ENCODE measurements around the gene RPS23. TPM values are rescaled to one million over a fixed set of nuclear protein-coding genes. Genes with fewer than 3 reads are reported as not detected.

RPS23 gene
- polyA plus RNA-seq, 6 donors from 2014 or later, result 2,987 to 4,520 (median 3,845) TPM

DNA sequence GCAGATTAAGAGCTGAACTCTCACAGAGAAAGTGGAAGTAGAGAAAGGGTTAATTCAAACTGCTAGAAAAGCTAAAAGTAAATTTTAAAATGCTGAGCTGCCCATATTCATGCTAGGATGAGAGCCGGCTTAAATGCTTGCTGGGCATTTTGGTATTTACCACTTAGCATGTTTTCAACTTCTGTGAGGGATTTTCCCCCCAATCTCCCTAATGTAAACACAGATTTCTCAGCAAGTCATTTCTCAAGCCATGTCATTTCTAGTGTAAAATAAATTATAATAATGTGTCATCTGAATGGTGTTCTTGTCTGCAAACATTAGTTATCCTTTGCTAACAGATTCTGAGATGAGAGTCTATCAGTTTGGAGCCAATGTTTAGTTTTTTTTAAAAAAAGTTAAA lies 22.3 kb downstream of the RPS23 start:
- peak overlapping the region in 1 of 6 donors; percentile 57 for H3K27ac Mint-ChIP-seq
- no peak for ATAC-seq (ENCODE audit: low read depth in 2 of 2)
- no peaks in the 10 kb centered on the region for H3K27me3 Mint-ChIP-seq
- DNase-seq, result no peak
- H3K4me1 Mint-ChIP-seq, result no peaks in the 10 kb centered on the region
- H3K36me3 Mint-ChIP-seq, result no peaks in the 10 kb centered on the region
- H3K4me3 Mint-ChIP-seq, result no peak overlapping the region
- no peaks in the 10 kb centered on the region for H3K9me3 Mint-ChIP-seq

DNA sequence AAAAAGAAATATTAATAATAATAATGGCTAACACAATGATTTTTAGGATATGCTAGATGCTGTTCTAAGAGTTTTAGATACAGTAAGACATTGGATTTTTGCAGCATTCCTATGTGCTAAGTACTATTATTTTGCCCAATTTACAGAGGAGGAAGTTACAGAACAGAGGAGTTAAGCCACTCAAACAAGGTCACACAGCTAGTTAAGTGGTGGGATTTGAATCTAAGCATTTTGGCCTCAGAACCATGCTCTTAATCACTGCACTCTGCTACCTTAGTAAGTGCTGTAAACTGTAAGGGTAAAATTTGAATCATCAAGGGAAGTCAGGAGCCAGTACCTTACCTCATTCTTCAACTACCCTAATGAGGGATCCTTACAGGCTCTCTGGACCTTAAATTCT lies 25.4 kb downstream of the RPS23 start:
- DNase-seq (no peak), ATAC-seq (ENCODE audit: low read depth in 2 of 2) (no peak)
- peaks cover 4 to 6% (median 5%) of the 10 kb centered on the region in 7 donors for H3K9me3 Mint-ChIP-seq
- H3K36me3 Mint-ChIP-seq, result peaks cover 0 to 7% of the 10 kb centered on the region in 2 donors
- no peak overlapping the region for H3K4me3 Mint-ChIP-seq
- no peaks in the 10 kb centered on the region for H3K4me1 Mint-ChIP-seq
- no peak overlapping the region for H3K27ac Mint-ChIP-seq
- no peaks in the 10 kb centered on the region for H3K27me3 Mint-ChIP-seq

DNA sequence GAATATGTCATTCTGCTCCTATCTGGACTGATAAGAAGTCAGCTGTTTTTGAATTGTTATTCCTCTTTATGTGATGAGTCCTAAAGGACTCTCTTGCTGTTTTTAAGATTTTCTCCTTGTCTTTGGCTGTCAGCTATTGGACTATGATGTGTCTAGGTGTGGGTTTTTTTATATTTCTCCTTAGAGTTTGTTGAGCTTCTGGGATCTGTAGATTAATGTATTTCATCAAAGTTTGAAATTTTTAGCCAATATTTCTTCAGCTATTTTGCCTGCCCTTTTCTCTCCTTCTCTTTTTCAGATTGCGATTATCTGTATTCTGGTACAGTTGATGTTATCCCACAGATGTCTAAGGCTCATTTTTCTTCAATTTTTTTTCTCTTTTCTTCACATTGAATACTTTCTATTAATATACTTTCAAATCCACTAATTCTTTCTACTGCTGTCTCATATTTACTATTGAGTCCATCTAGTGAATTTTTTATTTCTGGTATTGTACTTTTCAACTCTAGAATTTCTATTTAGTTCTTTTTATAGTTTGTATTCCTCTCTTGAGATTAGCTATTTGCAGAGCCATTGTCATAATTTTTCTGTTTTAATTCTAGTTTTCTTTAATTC lies 31.1 kb downstream of the RPS23 start:
- no peaks in the 10 kb centered on the region for H3K27me3 Mint-ChIP-seq
- no peaks in the 10 kb centered on the region for H3K4me1 Mint-ChIP-seq
- H3K9me3 Mint-ChIP-seq, result peaks cover 6 to 22% (median 18%) of the 10 kb centered on the region in 7 donors
- ATAC-seq (ENCODE audit: low read depth in 2 of 2) (no peak), DNase-seq (no peak)
- H3K36me3 Mint-ChIP-seq, result peaks cover 0 to 19% of the 10 kb centered on the region in 2 donors
- H3K27ac Mint-ChIP-seq, result no peak overlapping the region
- no peak overlapping the region for H3K4me3 Mint-ChIP-seq

DNA sequence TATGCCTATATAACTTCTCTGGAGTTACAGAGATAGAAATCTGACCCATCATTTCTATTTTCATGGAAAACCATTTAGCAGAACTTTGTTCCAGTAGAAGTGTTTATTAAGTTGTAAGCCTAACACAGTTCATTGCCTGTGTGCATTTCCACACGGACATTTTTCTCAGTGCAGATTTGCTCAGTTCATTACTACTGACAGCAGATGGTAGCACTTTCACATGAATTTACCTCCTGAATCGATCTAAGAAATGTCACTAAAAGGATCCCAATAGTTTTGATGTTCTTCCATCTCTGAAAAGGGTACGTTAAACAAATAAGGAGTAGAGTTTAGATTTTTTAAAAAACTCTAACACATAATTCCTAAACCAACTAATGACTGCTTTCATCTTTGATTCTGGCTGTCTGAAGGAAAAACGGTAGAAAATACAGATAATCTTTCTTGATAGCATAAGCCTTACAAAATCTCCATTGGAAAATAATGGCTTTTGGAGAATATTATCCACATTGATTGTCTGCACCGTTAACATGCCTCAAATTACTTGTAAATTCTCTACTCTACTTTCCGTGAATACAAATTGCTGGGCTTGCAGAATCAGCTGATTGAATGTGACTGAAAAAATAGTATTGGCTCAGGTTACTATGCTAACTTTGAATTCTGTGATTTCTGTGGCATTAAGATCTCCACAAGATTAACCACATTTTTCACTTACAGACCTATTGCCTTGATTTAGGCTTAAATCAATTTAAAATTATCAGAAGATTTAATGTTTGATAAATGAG lies 33.1 kb downstream of the RPS23 start:
- no peak overlapping the region for H3K27ac Mint-ChIP-seq
- no peaks in the 10 kb centered on the region for H3K4me1 Mint-ChIP-seq
- H3K4me3 Mint-ChIP-seq, result no peak overlapping the region
- ATAC-seq (ENCODE audit: low read depth in 2 of 2) (no peak), DNase-seq (no peak)
- H3K9me3 Mint-ChIP-seq, result peaks cover 6 to 22% (median 18%) of the 10 kb centered on the region in 7 donors
- H3K27me3 Mint-ChIP-seq, result no peaks in the 10 kb centered on the region
- H3K36me3 Mint-ChIP-seq, result peaks cover 0 to 19% of the 10 kb centered on the region in 2 donors

DNA sequence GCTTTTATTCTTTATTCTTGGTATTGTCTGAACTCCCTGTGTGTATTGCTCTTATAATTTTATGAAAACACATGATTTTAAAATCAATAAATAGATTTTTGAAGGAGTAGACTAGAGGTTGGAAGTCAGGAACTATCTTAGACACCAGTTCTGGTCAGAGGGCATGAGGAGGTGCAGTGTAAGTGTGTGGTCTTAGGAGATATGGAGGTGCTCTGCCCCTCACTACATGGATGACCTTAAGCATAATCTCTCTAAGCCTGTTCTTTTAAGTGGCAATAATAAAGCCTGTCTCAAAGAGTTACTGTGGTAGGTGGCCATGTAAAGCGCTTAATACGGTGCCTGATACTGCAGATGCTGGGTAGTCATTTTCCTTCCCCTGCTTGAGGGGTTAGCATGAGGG lies 34.0 kb downstream of the RPS23 start:
- ATAC-seq (ENCODE audit: low read depth in 2 of 2), result no peak
- H3K4me3 Mint-ChIP-seq, result no peak overlapping the region

DNA sequence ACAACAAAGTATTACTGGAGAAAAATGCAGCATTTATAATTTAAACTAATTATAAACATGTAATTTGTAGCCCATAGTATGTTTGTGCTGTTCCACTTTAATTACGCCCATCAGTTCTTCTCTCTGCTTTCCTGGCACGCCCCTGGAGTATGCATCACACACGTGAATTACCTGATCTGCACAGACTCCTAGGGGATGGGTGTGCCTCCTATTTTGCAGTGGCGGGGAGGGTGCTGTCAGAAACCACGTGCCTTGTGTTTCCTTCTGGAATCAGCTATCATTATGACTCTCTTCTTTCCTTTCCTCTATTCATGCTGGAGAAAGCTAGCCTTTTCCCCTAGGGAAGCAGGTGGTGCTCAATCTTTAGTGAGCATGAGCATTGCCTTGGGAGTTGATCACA lies 43.3 kb downstream of the RPS23 start:
- ATAC-seq (ENCODE audit: low read depth in 2 of 2) (no peak), DNase-seq (no peak)
- Mint-ChIP-seq H3K4me3 (no peak overlapping the region), H3K36me3 (no peaks in the 10 kb centered on the region), H3K9me3 (no peaks in the 10 kb centered on the region), H3K27ac (peak overlapping the region in 1 of 6 donors; percentile 56), H3K27me3 (no peaks in the 10 kb centered on the region), H3K4me1 (no peaks in the 10 kb centered on the region)

More for the DNA sequence above, 34.0 kb downstream of the RPS23 start:
- no peaks in the 10 kb centered on the region for H3K4me1 Mint-ChIP-seq
- no peaks in the 10 kb centered on the region for H3K27me3 Mint-ChIP-seq
- H3K9me3 Mint-ChIP-seq, result peaks cover 6 to 22% (median 18%) of the 10 kb centered on the region in 7 donors
- peak overlapping the region in 1 of 6 donors; percentile 43 for H3K27ac Mint-ChIP-seq
- DNase-seq, result no peak
- H3K36me3 Mint-ChIP-seq, result peaks cover 0 to 19% of the 10 kb centered on the region in 2 donors

DNA sequence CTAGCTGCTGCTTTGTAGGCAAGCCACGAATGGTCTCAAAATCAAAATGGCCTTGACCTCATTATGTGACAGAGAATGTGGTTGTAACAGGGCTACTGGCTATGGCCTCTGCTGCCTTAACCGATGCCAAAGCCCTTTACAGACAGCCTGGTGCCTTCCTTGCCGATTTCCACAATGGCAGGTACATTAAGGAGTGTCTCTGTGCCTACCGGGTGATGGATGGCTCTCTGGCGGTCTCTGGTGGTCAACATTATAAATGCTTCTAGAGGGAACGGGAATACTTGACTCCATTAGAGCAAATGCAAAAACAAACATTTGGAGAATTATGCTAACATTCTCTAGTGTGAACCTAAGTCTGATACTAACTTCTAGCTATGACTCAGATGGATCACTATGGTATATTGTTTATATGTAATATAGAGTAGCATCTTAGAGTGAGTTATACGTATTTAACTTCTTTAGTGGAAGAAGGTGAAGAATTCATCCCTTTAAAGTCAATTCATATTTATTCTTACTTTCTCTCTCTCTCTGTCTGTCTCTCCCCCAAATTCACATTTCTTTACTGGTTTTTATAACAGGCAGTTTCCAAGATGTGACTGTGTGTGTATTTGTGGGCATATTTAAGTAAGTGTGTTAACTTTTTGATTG lies 52.5 kb downstream of the RPS23 start:
- H3K27ac Mint-ChIP-seq, result peak overlapping the region in 2 of 6 donors; percentile 71 to 75
- no peaks in the 10 kb centered on the region for H3K27me3 Mint-ChIP-seq
- H3K9me3 Mint-ChIP-seq, result no peaks in the 10 kb centered on the region
- no peak overlapping the region for H3K4me3 Mint-ChIP-seq
- H3K4me1 Mint-ChIP-seq, result peaks cover 0 to 5% (median 3%) of the 10 kb centered on the region in 3 donors
- no peaks in the 10 kb centered on the region for H3K36me3 Mint-ChIP-seq
- ATAC-seq (ENCODE audit: low read depth in 2 of 2), result peak; percentile 64 to 86
- peak; percentile 55 for DNase-seq

Measured in naive B cell (primary cell).